Measurements from ENCODE around the gene FAM149B1.

GRCh38 chr10:73244866-73245477 is 77.1 kb downstream of the FAM149B1 start:
- TF ChIP-seq CTCF (IDR thresholded peaks at IDR 0.05) (no peak), POLR2A (IDR thresholded peaks at IDR 0.05) (no peak)

Data from uterus (tissue), 2 donors.